HEK293 (cell line): ENCODE measurements around the gene SAMD11.
A peak's percentile ranks its signal among the peaks of the same experiment; 100 is the strongest.

Experiments used
- BCL11A ChIP-seq: fragments of 450-650 bp; formaldehyde crosslinking; IDR thresholded peaks from 2 replicates; pipeline ENCODE4 v1.5.1; 2016; ENCODE audit warnings: low read depth, missing biosample characterization, missing genetic modification characterization
- GFI1B ChIP-seq: fragments of 450-650 bp; formaldehyde crosslinking; IDR thresholded peaks from 2 replicates; pipeline ENCODE4 v1.5.1; 2016; ENCODE audit warnings: missing biosample characterization, missing genetic modification characterization
- GLIS2 ChIP-seq: fragments of 450-650 bp; formaldehyde crosslinking; IDR thresholded peaks from 2 replicates; pipeline ENCODE4 v1.5.1; 2016; ENCODE audit warnings: missing biosample characterization, missing genetic modification characterization
- KLF1 ChIP-seq: fragments of 450-650 bp; formaldehyde crosslinking; IDR thresholded peaks from 2 replicates; pipeline ENCODE4 v1.5.1; 2016; ENCODE audit warnings: missing biosample characterization, missing genetic modification characterization
- PRDM2 ChIP-seq: fragments of 450-650 bp; formaldehyde crosslinking; IDR thresholded peaks from 2 replicates; pipeline ENCODE4 v1.5.1; 2016; ENCODE audit warnings: missing biosample characterization, missing genetic modification characterization, borderline replicate concordance
- REST ChIP-seq: fragments of 450-650 bp; formaldehyde crosslinking; IDR thresholded peaks from 2 replicates; pipeline ENCODE4 v1.5.1; 2016; ENCODE audit warnings: missing biosample characterization, missing genetic modification characterization
- SP7 ChIP-seq: fragments of 450-650 bp; formaldehyde crosslinking; IDR thresholded peaks from 2 replicates; pipeline ENCODE4 v1.5.1; 2016; ENCODE audit warnings: missing biosample characterization, missing genetic modification characterization
- TRIM28 ChIP-seq: IDR thresholded peaks from 2 replicates; pipeline ENCODE4 v1.6.1; 2011; ENCODE audit warnings: low read length, control low read depth, borderline replicate concordance
- ZFP69B ChIP-seq: fragments of 450-650 bp; formaldehyde crosslinking; IDR thresholded peaks from 2 replicates; pipeline ENCODE4 v1.5.1; 2016; ENCODE audit warnings: missing biosample characterization, missing genetic modification characterization
- ZNF10 ChIP-seq: fragments of 450-650 bp; formaldehyde crosslinking; IDR thresholded peaks from 2 replicates; pipeline ENCODE4 v1.5.1; 2017; ENCODE audit warnings: missing biosample characterization, missing genetic modification characterization
- ZNF175 ChIP-seq: fragments of 450-650 bp; formaldehyde crosslinking; IDR thresholded peaks from 2 replicates; pipeline ENCODE4 v1.5.1; 2016; ENCODE audit warnings: missing biosample characterization, missing genetic modification characterization
- ZNF2 ChIP-seq: fragments of 450-650 bp; formaldehyde crosslinking; IDR thresholded peaks from 2 replicates; pipeline ENCODE4 v1.5.1; 2016; ENCODE audit warnings: missing biosample characterization, missing genetic modification characterization
- ZNF239 ChIP-seq: fragments of 450-650 bp; formaldehyde crosslinking; IDR thresholded peaks from 2 replicates; pipeline ENCODE4 v1.5.1; 2016; ENCODE audit warnings: missing biosample characterization, missing genetic modification characterization
- ZNF248 ChIP-seq: fragments of 450-650 bp; formaldehyde crosslinking; IDR thresholded peaks from 2 replicates; pipeline ENCODE4 v1.5.1; 2017; ENCODE audit warnings: missing biosample characterization, missing genetic modification characterization
- ZNF394 ChIP-seq: fragments of 450-650 bp; formaldehyde crosslinking; IDR thresholded peaks from 2 replicates; pipeline ENCODE4 v1.5.1; 2016; ENCODE audit warnings: missing biosample characterization, missing genetic modification characterization, mild to moderate bottlenecking, moderate library complexity, borderline replicate concordance
- ZNF513 ChIP-seq: fragments of 450-650 bp; IDR thresholded peaks from 2 replicates; pipeline ENCODE4 v1.5.1; 2018; ENCODE audit warnings: missing biosample characterization, missing genetic modification characterization
- ZNF544 ChIP-seq: fragments of 450-650 bp; formaldehyde crosslinking; IDR thresholded peaks from 2 replicates; pipeline ENCODE4 v1.5.0; 2017; ENCODE audit warnings: missing biosample characterization, missing genetic modification characterization
- ZNF558 ChIP-seq: fragments of 450-650 bp; formaldehyde crosslinking; IDR thresholded peaks from 2 replicates; pipeline ENCODE4 v1.5.1; 2016; ENCODE audit warnings: missing biosample characterization, missing genetic modification characterization
- ZNF600 ChIP-seq: fragments of 450-650 bp; formaldehyde crosslinking; IDR thresholded peaks from 2 replicates; pipeline ENCODE4 v1.5.1; 2016; ENCODE audit warnings: missing biosample characterization, missing genetic modification characterization
- ZNF610 ChIP-seq: fragments of 450-650 bp; formaldehyde crosslinking; IDR thresholded peaks from 2 replicates; pipeline ENCODE4 v1.5.1; 2016; ENCODE audit warnings: missing biosample characterization, missing genetic modification characterization, borderline replicate concordance
- ZNF624 ChIP-seq: fragments of 450-650 bp; formaldehyde crosslinking; IDR thresholded peaks from 2 replicates; pipeline ENCODE4 v1.5.1; 2017; ENCODE audit warnings: missing biosample characterization, missing genetic modification characterization
- ZNF707 ChIP-seq: fragments of 450-650 bp; formaldehyde crosslinking; IDR thresholded peaks from 2 replicates; pipeline ENCODE4 v1.5.1; 2016; ENCODE audit warnings: missing biosample characterization, missing genetic modification characterization
- ZXDB ChIP-seq: fragments of 450-650 bp; formaldehyde crosslinking; IDR thresholded peaks from 2 replicates; pipeline ENCODE4 v1.5.1; 2016; ENCODE audit warnings: missing biosample characterization, missing genetic modification characterization
- TF ChIP-seq, protein P1 (sequence below): fragments of 450-650 bp; formaldehyde crosslinking; IDR thresholded peaks from 2 replicates; pipeline ENCODE4 v1.5.1; 2016; ENCODE audit warnings: missing biosample characterization, missing genetic modification characterization
- TF ChIP-seq, protein P2 (sequence below): fragments of 450-650 bp; formaldehyde crosslinking; IDR thresholded peaks from 2 replicates; pipeline ENCODE4 v1.5.1; 2016; ENCODE audit warnings: missing biosample characterization, missing genetic modification characterization

Gene SAMD11

GRCh38 chr1:934991-935750, 11.4 kb downstream of the SAMD11 start (continued):
- TF ChIP-seq, protein P1, sequence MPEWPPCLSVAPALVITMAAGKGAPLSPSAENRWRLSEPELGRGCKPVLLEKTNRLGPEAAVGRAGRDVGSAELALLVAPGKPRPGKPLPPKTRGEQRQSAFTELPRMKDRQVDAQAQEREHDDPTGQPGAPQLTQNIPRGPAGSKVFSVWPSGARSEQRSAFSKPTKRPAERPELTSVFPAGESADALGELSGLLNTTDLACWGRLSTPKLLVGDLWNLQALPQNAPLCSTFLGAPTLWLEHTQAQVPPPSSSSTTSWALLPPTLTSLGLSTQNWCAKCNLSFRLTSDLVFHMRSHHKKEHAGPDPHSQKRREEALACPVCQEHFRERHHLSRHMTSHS: no peak
- TF ChIP-seq KLF1 (tag by site-specific recombination) (peak; percentile 57; the same call in 1 of the 2 replicates), ZNF707 (tag by site-specific recombination) (no peak), ZNF2 (tag by site-specific recombination) (no peak), ZNF248 (tag by site-specific recombination) (no peak), ZNF600 (tag by site-specific recombination) (no peak), GFI1B (tag by site-specific recombination) (no peak), ZFP69B (tag by site-specific recombination) (peak; percentile 64), ZNF513 (tag by site-specific recombination) (no peak), ZNF239 (no peak), BCL11A (tag by site-specific recombination) (no peak), PRDM2 (no peak), ZNF544 (tag by site-specific recombination) (no peak), GLIS2 (tag by site-specific recombination) (no peak; the same call in 1 of the 2 replicates), REST (no peak), ZNF610 (tag by site-specific recombination) (no peak), ZXDB (tag by site-specific recombination) (no peak), ZNF394 (tag by site-specific recombination) (no peak), SP7 (tag by site-specific recombination) (no peak), ZNF624 (tag by site-specific recombination) (no peak), ZNF558 (no peak), TRIM28 (peak; percentile 53; the same call in 1 of the 2 replicates), ZNF175 (tag by site-specific recombination) (no peak), ZNF10 (tag by site-specific recombination) (peak; percentile 91)
- TF ChIP-seq, protein P2, sequence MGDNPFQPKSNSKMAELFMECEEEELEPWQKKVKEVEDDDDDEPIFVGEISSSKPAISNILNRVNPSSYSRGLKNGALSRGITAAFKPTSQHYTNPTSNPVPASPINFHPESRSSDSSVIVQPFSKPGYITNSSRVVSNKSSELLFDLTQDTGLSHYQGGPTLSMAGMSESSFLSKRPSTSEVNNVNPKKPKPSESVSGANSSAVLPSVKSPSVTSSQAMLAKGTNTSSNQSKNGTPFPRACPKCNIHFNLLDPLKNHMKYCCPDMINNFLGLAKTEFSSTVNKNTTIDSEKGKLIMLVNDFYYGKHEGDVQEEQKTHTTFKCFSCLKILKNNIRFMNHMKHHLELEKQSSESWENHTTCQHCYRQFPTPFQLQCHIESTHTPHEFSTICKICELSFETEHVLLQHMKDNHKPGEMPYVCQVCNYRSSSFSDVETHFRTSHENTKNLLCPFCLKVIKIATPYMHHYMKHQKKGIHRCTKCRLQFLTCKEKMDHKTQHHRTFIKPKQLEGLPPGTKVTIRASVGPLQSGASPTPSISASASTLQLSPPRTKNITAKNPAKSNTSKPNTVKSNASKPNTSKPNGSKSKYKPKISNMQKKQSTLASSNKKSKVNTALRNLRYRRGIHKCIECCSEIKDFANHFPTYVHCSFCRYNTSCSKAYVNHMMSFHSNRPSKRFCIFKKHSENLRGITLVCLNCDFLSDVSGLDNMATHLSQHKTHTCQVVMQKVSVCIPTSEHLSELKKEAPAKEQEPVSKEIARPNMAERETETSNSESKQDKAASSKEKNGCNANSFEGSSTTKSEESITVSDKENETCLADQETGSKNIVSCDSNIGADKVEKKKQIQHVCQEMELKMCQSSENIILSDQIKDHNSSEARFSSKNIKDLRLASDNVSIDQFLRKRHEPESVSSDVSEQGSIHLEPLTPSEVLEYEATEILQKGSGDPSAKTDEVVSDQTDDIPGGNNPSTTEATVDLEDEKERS (tag by site-specific recombination): no peak
